Cardiac muscle cell (in vitro differentiated cells and primary cell): ENCODE measurements around the gene RPS25. TPM values are rescaled to one million over a fixed set of nuclear protein-coding genes. Genes with fewer than 3 reads are reported as not detected.
"Not testable (repeated sequence)": the region's sequence is repeated elsewhere in the genome, so short reads cannot be mapped to it uniquely, and the experiment has no call there.

Experiments
- DNase-seq, 2 donors: peaks; one replicate each; pipeline versions ENCODE4 v3.0.0 to v3.0.0-alpha.2; 2010 to 2017; ENCODE audit warnings: low read depth in 1 of 2, low spot score in 1 of 2
- H3K27ac ChIP-seq: fragments of 200-600 bp; sonication (generic); 2 replicates; pipeline ENCODE4 v1.5.1; 2016
- H3K27me3 ChIP-seq: fragments of 200-600 bp; sonication (generic); 2 replicates; pipeline ENCODE4 v1.6.0; 2016; ENCODE audit warnings: control low read depth
- H3K36me3 ChIP-seq: fragments of 200-600 bp; sonication (generic); 2 replicates; pipeline ENCODE4 v1.5.1; 2016; ENCODE audit warnings: control low read depth
- H3K4me1 ChIP-seq: fragments of 200-600 bp; sonication (generic); 2 replicates; pipeline ENCODE4 v1.8.1; 2017; ENCODE audit warnings: low read depth, mild to moderate bottlenecking, mixed run types
- H3K4me3 ChIP-seq: fragments of 200-600 bp; sonication (generic); 2 replicates; pipeline ENCODE4 v1.5.1; 2016; ENCODE audit warnings: mild to moderate bottlenecking
- H3K9me3 ChIP-seq: fragments of 200-600 bp; sonication (generic); 2 replicates; pipeline ENCODE4 v1.5.1; 2017; ENCODE audit warnings: low read depth, mild to moderate bottlenecking, control low read depth
- polyA plus RNA-seq: library from polyadenylated mRNA; unstranded; fragments of >200 nt; fragmentation: Nextera tagmentation; extraction: Ambion mirVana; gene quantifications from 2 replicates; pipeline ENCODE4 v1.2.1, GENCODE V29; 2016
- total RNA-seq: library from RNA; depleted of rRNA; stranded (reverse); fragments of >200 nt; gene quantifications from 2 replicates; pipeline ENCODE4 v1.2.3, GENCODE V29; 2016
- TF ChIP-seq, protein P1 (sequence below): IDR thresholded peaks from 2 replicates; pipeline ENCODE4 v1.5.1; 2012; ENCODE audit warnings: low read depth, mild to moderate bottlenecking, low read length

Gene RPS25
- total and polyA plus RNA-seq, 2 experiments from 2014 or later, result 837 to 1,114 TPM

DNA sequence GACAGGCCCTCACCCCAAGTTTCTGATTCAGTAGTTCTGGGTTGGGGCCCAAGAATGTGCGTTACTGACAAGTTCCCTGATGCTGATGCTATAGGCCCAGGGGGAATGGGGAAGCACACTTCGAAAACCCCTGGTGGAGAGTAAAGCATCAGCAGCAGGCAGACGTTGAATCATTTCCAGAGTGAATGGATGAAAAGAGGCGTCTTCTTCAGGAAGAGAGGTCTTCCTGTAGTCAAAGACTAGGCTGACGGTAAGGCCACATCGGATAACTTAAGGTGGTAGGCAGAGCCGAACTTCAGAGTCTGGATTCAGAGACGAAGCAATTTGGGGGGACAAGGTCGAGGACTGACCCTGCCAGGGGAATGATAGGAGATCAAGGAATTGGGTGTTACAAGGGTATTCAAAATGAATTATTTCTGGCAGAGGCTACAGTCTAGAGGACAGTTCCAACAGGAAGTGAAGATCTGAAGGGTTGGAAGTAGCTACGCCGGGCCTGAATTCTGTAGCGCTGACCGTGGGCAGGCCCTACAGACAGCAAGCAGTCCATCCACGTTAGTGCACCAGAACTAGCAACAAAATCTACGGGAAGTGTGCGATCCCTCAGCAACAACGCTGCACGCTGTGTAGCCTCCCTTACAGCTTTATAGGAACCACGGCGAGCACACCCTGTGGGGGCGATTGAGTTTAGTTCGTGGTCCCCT is 21.1 kb downstream of the RPS25 start:
- H3K9me3 ChIP-seq, result no peaks in the 10 kb centered on the region
- no peak overlapping the region for H3K27ac ChIP-seq
- no peaks in the 10 kb centered on the region for H3K27me3 ChIP-seq
- DNase-seq, result peak in 1 of 2 donors; percentile 29
- H3K4me3 ChIP-seq, result peak overlapping the region; percentile 59
- H3K36me3 ChIP-seq, result peaks cover 19% of the 10 kb centered on the region
- TF ChIP-seq, protein P1, sequence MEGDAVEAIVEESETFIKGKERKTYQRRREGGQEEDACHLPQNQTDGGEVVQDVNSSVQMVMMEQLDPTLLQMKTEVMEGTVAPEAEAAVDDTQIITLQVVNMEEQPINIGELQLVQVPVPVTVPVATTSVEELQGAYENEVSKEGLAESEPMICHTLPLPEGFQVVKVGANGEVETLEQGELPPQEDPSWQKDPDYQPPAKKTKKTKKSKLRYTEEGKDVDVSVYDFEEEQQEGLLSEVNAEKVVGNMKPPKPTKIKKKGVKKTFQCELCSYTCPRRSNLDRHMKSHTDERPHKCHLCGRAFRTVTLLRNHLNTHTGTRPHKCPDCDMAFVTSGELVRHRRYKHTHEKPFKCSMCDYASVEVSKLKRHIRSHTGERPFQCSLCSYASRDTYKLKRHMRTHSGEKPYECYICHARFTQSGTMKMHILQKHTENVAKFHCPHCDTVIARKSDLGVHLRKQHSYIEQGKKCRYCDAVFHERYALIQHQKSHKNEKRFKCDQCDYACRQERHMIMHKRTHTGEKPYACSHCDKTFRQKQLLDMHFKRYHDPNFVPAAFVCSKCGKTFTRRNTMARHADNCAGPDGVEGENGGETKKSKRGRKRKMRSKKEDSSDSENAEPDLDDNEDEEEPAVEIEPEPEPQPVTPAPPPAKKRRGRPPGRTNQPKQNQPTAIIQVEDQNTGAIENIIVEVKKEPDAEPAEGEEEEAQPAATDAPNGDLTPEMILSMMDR, result peak; percentile 17
- H3K4me1 ChIP-seq, result no peaks in the 10 kb centered on the region

DNA sequence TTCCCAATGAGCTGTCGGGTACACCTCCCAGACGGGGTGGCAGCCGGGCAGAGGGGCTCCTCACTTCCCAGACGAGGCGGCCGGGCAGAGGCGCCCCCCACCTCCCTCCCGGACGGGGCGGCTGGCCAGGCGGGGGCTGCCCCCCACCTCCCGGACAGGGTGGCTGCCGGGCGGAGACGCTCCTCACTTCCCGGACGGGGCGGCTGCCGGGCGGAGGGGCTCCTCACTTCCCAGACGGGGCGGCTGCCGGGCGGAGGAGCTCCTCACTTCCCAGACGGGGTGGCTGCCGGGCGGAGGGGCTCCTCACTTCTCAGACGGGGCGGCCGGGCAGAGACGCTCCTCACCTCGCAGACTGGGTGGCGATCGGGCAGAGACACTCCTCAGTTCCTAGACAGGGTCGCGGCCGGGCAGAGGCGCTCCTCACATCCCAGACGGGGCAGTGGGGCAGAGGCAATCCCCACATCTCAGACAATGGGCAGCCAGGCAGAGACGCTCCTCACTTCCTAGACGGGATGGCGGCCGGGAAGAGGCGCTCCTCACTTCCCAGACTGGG is 26.6 kb downstream of the RPS25 start:
- H3K4me3 ChIP-seq, H3K36me3 ChIP-seq, H3K27me3 ChIP-seq, DNase-seq, H3K9me3 ChIP-seq, H3K4me1 ChIP-seq, H3K27ac ChIP-seq: not testable (repeated sequence)

DNA sequence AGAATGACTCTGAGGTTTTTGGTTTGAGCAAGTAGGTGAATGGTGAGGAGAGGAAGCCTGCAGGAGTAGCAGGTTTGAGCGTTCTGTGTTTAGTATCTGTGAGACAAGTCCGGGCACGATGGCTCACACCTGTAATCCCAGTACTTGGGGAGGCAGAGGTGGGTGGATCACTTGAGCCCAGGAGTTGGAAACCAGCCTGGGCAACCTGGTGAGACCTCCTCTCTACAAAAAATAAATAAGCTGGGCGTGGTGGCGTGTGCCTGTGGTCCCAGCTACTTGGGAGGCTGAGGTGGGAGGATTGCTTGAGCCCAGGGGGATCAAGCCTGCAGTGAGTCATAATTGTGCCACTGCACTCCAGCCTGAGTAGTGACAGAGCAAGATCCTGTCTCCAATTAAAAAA is 29.9 kb downstream of the RPS25 start:
- Histone ChIP-seq H3K9me3 (no peaks in the 10 kb centered on the region), H3K36me3 (no peaks in the 10 kb centered on the region), H3K27ac (no peak overlapping the region), H3K4me1 (no peaks in the 10 kb centered on the region), H3K4me3 (no peak overlapping the region), H3K27me3 (no peaks in the 10 kb centered on the region)
- TF ChIP-seq, protein P1, result no peak
- DNase-seq, result no peak

DNA sequence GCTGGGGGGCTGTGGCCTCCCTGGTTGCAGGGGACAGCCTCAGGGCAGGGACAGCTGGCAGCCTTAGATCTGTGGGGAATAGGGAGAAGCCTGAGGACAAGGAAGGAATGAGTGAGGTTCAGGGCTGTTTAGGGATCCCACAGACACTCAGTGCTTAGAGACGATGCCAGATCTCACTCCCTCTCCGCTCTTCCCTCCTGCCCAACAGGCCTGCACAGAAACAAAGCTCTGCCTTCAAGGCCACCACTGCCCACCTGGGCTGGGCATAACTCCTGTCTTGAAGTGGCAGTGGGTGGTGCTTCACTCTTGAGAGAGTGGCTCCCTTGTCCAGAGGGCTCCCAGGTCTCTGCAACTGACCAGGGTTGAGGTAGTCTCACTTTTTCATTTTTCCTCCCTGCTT is 33.3 kb downstream of the RPS25 start:
- no peak overlapping the region for H3K27ac ChIP-seq
- TF ChIP-seq, protein P1, result no peak
- H3K9me3 ChIP-seq, result no peaks in the 10 kb centered on the region
- no peak for DNase-seq
- no peaks in the 10 kb centered on the region for H3K36me3 ChIP-seq
- H3K27me3 ChIP-seq, result no peaks in the 10 kb centered on the region
- H3K4me3 ChIP-seq, result no peak overlapping the region
- H3K4me1 ChIP-seq, result no peaks in the 10 kb centered on the region

DNA sequence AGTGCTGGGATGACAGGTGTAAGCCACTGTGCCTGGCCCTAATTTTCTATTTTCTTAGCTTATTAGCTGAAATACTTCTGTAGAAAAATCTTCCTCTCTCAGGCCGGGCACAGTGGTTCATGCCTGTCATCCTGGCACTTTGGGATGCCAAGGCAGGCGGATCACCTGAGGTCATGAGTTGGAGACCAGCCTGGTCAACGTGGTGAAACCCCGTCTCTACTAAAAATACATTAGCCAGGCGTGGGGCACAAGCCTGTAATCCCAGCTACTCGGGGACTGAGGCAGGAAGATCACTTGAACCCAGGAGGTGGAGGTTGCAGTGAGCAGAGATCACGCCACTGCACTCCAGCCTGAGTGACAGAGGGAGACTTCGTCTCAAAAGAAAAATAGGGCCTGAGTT is 33.8 kb downstream of the RPS25 start:
- not testable (repeated sequence) for H3K27ac ChIP-seq, H3K4me3 ChIP-seq, H3K4me1 ChIP-seq, H3K27me3 ChIP-seq, H3K9me3 ChIP-seq, H3K36me3 ChIP-seq, DNase-seq

DNA sequence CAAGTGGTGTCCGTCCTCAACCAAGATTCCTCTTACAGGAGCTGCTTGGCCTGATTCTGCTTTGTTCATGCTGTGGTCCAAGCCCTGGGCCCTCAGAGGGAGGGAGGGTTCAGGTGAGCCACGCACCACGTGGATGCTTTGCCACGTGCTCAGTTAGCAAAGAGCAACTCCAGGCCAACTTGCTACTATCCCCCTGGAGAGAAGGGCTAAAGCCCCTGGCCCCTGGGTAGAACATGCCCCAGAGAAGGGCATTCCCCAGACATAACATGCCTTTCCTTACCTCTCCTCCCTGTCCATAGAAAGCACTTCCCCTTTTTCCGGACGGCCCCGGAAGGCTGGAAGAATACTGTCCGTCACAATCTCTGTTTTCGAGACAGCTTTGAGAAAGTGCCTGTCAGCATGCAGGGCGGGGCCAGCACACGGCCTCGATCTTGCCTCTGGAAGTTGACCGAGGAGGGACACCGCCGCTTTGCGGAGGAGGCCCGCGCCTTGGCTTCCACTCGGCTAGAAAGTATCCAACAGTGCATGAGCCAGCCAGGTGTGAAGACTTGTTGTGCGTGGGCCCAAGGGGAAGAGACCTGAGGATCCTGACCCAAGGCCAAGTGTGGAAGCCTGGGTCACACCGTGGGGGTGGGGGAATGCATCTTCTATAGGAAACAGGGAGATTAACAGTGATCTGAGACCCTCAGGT is 37.8 kb downstream of the RPS25 start:
- Histone ChIP-seq H3K4me1 (no peaks in the 10 kb centered on the region), H3K27ac (no peak overlapping the region), H3K27me3 (no peaks in the 10 kb centered on the region), H3K4me3 (no peak overlapping the region), H3K36me3 (no peaks in the 10 kb centered on the region), H3K9me3 (no peaks in the 10 kb centered on the region)
- peak in 1 of 2 donors; percentile 51 for DNase-seq
- TF ChIP-seq, protein P1, result no peak
